GM06990 (cell line): ENCODE results near the gene DSCAML1.

Experiments used
- DNase-seq: peaks from one replicate; pipeline ENCODE4 v3.0.0-alpha.2; 2011; ENCODE audit not compliant: insufficient read length; ENCODE audit errors: extremely low read depth
- H3K27me3 ChIP-seq: replicated peaks from 2 replicates; pipeline ENCODE4 v1.6.0; 2011; ENCODE audit warnings: low read length; ENCODE audit not compliant: control insufficient read depth, insufficient read depth
- H3K36me3 ChIP-seq: 2 replicates; pipeline ENCODE4 v1.5.1; 2011; ENCODE audit warnings: low read length; ENCODE audit not compliant: control insufficient read depth, insufficient read depth
- H3K4me3 ChIP-seq: replicated peaks from 2 replicates; pipeline ENCODE4 v1.5.1; 2011; ENCODE audit warnings: low read depth, mild to moderate bottlenecking, control low read depth, low read length
- CTCF ChIP-seq: IDR thresholded peaks from 2 replicates; pipeline ENCODE4 v1.5.1; 2011; ENCODE audit warnings: low read length, control low read depth, mild to moderate bottlenecking, inconsistent platforms; ENCODE audit not compliant: insufficient read depth, poor library complexity, severe bottlenecking

Gene DSCAML1

GRCh38 chr11:117664897-117665296 is 132.1 kb downstream of the DSCAML1 start:
- no peak for TF ChIP-seq CTCF
- Histone ChIP-seq H3K4me3 (no peak overlapping the region), H3K36me3 (no peaks in the 10 kb centered on the region), H3K27me3 (peaks cover 2% of the 10 kb centered on the region; the same call in 1 of the 2 replicates)
- no peak for DNase-seq

GRCh38 chr11:117663821-117664220 is 133.2 kb downstream of the DSCAML1 start:
- Histone ChIP-seq H3K36me3 (no peaks in the 10 kb centered on the region), H3K27me3 (peaks cover 2% of the 10 kb centered on the region; the same call in 1 of the 2 replicates), H3K4me3 (no peak overlapping the region)
- DNase-seq = no peak
- TF ChIP-seq CTCF = no peak

- TF ChIP-seq CTCF = no peak
- Histone ChIP-seq H3K4me3 (no peak overlapping the region), H3K36me3 (no peaks in the 10 kb centered on the region), H3K27me3 (peaks cover 2% of the 10 kb centered on the region; the same call in 1 of the 2 replicates)
- no peak for DNase-seq
These were observed 133.6 kb downstream of the DSCAML1 start for GRCh38 chr11:117663414-117663813.

GRCh38 chr11:117662671-117663269 is 134.2 kb downstream of the DSCAML1 start:
- Histone ChIP-seq H3K4me3 (no peak overlapping the region), H3K36me3 (no peaks in the 10 kb centered on the region), H3K27me3 (peaks cover 2% of the 10 kb centered on the region; the same call in 1 of the 2 replicates)
- DNase-seq = no peak
- no peak for TF ChIP-seq CTCF

GRCh38 chr11:117662255-117662654 is 134.8 kb downstream of the DSCAML1 start:
- no peaks in the 10 kb centered on the region for H3K36me3 ChIP-seq
- H3K4me3 ChIP-seq = no peak overlapping the region
- H3K27me3 ChIP-seq = peaks cover 2% of the 10 kb centered on the region; the same call in 1 of the 2 replicates
- DNase-seq = no peak
- no peak for TF ChIP-seq CTCF

- H3K36me3 ChIP-seq = no peaks in the 10 kb centered on the region
- H3K4me3 ChIP-seq = no peak overlapping the region
- no peak for DNase-seq
- TF ChIP-seq CTCF = no peak
- H3K27me3 ChIP-seq = peaks cover 2% of the 10 kb centered on the region
These were observed 138.2 kb downstream of the DSCAML1 start for GRCh38 chr11:117658809-117659208.
